Measurements from ENCODE around the gene AKAP6.

AKAP6 gene, protein sequence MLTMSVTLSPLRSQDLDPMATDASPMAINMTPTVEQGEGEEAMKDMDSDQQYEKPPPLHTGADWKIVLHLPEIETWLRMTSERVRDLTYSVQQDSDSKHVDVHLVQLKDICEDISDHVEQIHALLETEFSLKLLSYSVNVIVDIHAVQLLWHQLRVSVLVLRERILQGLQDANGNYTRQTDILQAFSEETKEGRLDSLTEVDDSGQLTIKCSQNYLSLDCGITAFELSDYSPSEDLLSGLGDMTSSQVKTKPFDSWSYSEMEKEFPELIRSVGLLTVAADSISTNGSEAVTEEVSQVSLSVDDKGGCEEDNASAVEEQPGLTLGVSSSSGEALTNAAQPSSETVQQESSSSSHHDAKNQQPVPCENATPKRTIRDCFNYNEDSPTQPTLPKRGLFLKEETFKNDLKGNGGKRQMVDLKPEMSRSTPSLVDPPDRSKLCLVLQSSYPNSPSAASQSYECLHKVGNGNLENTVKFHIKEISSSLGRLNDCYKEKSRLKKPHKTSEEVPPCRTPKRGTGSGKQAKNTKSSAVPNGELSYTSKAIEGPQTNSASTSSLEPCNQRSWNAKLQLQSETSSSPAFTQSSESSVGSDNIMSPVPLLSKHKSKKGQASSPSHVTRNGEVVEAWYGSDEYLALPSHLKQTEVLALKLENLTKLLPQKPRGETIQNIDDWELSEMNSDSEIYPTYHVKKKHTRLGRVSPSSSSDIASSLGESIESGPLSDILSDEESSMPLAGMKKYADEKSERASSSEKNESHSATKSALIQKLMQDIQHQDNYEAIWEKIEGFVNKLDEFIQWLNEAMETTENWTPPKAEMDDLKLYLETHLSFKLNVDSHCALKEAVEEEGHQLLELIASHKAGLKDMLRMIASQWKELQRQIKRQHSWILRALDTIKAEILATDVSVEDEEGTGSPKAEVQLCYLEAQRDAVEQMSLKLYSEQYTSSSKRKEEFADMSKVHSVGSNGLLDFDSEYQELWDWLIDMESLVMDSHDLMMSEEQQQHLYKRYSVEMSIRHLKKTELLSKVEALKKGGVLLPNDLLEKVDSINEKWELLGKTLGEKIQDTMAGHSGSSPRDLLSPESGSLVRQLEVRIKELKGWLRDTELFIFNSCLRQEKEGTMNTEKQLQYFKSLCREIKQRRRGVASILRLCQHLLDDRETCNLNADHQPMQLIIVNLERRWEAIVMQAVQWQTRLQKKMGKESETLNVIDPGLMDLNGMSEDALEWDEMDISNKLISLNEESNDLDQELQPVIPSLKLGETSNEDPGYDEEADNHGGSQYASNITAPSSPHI (N-terminal part only)

DNA sequence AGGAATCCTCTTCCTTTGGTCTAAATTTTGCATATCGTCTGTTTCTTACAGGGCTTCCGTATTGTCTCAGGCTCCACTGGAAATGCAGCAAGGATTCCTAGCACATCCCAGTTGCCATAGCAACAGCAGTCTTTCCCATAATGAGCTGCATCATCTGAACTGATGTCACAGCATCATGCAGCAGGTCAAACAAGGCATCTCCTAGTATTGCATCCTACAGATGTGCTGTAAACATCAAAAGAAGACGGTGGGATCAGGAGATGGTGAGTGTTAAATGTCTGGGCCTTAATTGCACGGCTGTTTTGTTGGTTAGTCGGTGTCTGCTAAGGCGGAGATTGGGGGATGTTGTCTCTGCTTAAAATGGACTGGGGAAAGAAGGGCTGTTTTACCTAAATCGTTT lies at the start of gene AKAP6:
AKAP6 (plus strand) TSS at position 153 of the 400 bp plus-strand sequence. CDS start 104,196 bp downstream, outside the sequence.
- FAIRE-seq, result no peak

DNA sequence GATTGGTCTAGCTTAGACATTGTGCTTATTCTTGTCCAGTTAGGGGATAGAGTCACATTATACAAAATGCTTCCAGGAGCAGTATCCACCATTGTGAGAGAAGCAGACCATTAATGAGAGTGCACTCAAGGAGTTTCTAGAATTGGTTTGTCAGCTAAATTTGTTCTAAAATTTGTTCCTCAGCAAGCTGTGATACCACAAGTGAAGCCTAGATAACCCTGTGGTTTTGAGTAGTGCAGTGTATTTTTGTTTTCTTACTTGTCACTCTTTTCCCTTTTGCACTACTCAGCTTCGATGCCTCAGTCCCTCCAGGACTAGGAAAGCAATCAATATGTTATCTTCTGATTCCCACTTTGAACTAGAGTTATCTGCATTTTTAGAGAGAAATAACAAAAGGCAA lies 42.5 kb upstream of the AKAP6 start:
- no peak for FAIRE-seq

DNA sequence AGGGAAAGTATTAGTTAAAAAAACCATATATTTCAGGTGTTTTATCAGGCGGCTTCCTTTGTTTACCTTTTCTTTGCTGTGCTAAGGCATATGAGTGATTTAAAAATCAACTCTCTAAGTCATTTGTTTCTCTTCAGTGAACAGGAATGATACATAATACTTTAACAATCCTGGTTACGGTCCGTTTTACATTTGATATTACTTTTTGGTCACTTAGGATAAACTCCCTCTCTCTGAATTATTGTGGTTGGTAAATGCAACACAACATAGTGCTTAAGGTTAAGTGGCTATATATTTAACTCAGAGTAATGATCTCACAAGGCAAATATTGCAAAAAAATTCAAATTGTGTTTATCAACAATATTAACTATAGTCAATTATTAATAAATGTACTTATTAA lies 32.7 kb upstream of the AKAP6 start:
- no peak for FAIRE-seq

- FAIRE-seq, result no peak
Observed at GRCh38 chr14:32298346-32298745, 30.8 kb upstream of the AKAP6 start.

- no peak for FAIRE-seq
Observed at GRCh38 chr14:32300136-32300535, 29.0 kb upstream of the AKAP6 start.

DNA sequence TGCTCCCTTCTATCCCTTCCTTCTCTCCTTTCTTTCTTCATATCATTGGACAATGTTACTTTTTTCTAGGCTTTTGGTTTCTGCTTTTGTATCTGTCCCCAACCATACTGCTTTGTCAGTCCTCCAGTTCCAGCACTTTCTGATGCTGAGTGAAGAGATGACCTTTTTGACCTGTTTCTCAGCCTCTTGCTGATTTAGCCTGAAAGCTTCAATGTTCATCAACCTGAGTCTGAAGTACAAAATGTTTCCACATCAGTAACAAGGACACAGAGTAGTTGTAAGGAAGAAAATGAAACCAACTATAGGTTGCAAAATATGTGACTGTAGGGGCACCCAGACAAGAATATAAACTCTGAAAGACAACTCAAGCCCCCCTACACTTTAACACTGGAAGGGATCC lies 25.2 kb upstream of the AKAP6 start:
- FAIRE-seq, result no peak

GRCh38 chr14:32304296-32304695 lies 24.8 kb upstream of the AKAP6 start:
- no peak for FAIRE-seq

GRCh38 chr14:32306549-32306948 lies 22.5 kb upstream of the AKAP6 start:
- no peak for FAIRE-seq

GRCh38 chr14:32307881-32308582 lies 21.1 kb upstream of the AKAP6 start:
- FAIRE-seq, result peak; percentile 24

- FAIRE-seq, result no peak
Observed at GRCh38 chr14:32310876-32311275, 18.2 kb upstream of the AKAP6 start.

DNA sequence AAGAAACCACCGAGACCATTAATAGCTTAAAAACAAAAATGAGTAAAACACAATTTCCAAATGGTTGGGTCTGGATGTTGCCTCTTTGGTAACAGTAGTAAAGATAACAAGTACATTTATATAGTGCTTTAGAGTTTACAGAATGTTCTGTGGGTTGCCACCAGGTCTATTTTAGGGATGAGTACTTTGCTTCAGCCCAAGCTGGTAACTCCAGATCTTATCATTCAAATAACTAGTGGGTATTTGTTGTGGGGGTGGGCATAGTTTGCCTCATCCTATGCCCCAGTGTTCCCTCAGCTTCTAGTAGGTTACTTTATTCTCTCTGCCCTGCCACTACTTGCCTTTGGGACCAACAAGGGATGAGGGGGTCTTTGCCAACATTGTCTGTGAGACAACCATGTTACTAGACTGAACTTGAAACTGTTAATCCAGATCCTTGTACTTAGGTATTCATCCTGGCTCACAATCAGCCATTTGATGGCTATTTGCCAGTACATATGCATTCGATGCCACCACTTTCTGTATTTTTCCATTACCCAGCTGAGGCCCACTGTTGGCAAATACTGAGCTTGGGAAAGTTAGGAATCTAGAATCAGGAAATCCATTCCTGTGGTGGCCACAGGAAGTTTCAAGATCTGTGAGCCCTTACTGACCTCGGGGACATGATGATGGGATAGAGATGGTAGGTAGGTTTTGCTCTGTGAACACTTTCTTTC lies 17.6 kb upstream of the AKAP6 start:
- FAIRE-seq, result no peak

GRCh38 chr14:32312010-32312331 lies 17.1 kb upstream of the AKAP6 start:
- no peak for FAIRE-seq

- FAIRE-seq, result no peak
Observed at GRCh38 chr14:32313844-32314376, 15.2 kb upstream of the AKAP6 start.

- no peak for FAIRE-seq
Observed at GRCh38 chr14:32318087-32318795, 10.9 kb upstream of the AKAP6 start.

DNA sequence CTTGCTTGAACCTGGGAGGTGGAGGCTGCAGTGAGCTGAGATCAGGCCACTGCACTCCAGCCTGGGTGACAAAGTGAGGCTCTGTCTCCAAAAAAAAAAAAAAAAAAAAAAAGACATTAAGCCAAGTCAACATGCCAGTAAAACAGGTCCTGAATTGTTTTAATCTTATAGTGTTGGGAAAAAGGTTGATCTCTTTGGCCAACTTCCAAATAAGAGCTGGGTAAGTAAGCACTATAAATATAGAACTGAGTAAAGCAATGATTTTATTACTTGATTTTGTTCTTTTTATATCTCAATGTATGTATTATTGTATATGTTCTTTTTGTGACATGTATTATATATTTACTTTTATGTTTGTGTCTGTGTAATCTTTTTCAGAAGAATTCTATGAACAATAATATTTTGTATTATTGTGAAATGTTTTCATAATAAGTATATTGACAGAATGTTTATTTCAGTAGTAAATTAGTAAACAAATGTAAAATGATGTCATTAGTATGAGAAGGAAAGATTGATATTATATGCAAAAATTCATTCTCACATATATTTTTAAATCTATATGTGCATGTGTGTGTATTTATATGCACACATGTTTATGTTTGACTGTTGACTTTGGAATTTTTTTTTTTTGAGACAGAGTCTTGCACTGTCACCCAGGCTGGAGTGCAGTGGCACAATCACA lies 9.6 kb upstream of the AKAP6 start:
- FAIRE-seq, result peak; percentile 95

DNA sequence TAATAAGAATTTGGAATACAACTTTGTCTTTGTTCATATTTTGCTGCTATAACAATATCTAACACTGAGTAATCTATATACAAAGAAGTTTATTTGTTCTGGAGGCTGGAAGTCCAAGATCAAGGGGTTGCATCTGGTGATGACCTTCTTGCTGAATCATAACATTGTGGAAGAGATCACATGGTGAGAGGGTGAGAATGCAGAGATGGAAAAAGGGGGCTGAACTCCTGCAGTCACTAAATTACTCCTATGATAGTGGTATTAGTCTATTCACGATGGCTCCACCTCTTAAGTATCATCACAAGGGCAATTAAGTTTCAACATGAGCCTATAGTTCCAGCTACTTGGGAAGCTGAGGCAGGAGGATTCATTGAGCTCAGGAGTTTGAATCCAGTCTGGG lies 4.5 kb upstream of the AKAP6 start:
- no peak for FAIRE-seq

GRCh38 chr14:32327255-32327961 lies 1.7 kb upstream of the AKAP6 start:
- no peak for FAIRE-seq

GRCh38 chr14:32329690-32330285 lies 690 bp downstream of the AKAP6 start:
- FAIRE-seq, result no peak
